Stimulated activated effector memory CD8-positive, alpha-beta T cell treated with anti-CD3 and anti-CD28 coated beads, Interleukin-12 subunit alpha, Interleukin-12 subunit beta, amount 100 ng/mL, for 72 hours (primary cell): ENCODE data around the gene FAM72C.
"Not testable (repeated sequence)": the region's sequence is repeated elsewhere in the genome, so short reads cannot be mapped to it uniquely, and the experiment has no call there.

ENCODE experiments used
- ATAC-seq: fragments of 150-1000 bp; cut with Tn5 transposase; 2 replicates; pipeline ENCODE4 v1.10.0; 2021
- DNase-seq, 2 donors: peaks; one replicate each; pipeline ENCODE4 v3.0.0; 2021 to 2022; ENCODE audit warnings: low spot score in 2 of 2
- H3K27ac Mint-ChIP-seq: one replicate; pipeline ENCODE4 v1.8.0; 2022; ENCODE audit warnings: mild to moderate bottlenecking, mixed read lengths
- H3K36me3 Mint-ChIP-seq: one replicate; pipeline ENCODE4 v1.8.0; 2022; ENCODE audit warnings: mild to moderate bottlenecking, mixed read lengths
- H3K4me1 Mint-ChIP-seq: one replicate; pipeline ENCODE4 v1.8.0; 2022; ENCODE audit warnings: mixed read lengths
- H3K4me3 Mint-ChIP-seq: one replicate; pipeline ENCODE4 v1.8.0; 2022; ENCODE audit warnings: mild to moderate bottlenecking, mixed read lengths
- H3K9me3 Mint-ChIP-seq: one replicate; pipeline ENCODE4 v1.8.0; 2022; ENCODE audit warnings: mixed read lengths

Gene FAM72C

DNA sequence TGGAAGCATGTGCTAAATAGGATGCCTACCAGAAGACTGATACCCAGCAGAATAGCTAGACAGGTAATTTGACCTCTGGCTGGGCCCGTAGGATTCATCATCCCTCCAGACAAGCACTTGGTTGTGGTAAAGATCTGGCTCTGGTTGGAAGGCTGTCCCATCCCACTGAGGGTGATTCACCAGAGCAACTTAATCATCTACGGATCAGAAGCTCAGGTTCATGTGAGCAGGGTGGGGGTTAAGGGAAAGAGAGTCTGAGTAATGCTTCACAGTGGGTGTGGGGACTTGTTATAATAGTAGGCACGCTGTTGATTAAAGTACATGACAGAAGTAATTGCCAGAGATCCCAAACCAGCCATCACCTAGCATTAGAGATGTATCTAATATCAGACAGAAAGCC is 26.5 kb downstream of the FAM72C start:
- H3K4me3 Mint-ChIP-seq, H3K27ac Mint-ChIP-seq, DNase-seq, H3K36me3 Mint-ChIP-seq, H3K4me1 Mint-ChIP-seq, H3K9me3 Mint-ChIP-seq: not testable (repeated sequence)
- ATAC-seq = peak; percentile 28

DNA sequence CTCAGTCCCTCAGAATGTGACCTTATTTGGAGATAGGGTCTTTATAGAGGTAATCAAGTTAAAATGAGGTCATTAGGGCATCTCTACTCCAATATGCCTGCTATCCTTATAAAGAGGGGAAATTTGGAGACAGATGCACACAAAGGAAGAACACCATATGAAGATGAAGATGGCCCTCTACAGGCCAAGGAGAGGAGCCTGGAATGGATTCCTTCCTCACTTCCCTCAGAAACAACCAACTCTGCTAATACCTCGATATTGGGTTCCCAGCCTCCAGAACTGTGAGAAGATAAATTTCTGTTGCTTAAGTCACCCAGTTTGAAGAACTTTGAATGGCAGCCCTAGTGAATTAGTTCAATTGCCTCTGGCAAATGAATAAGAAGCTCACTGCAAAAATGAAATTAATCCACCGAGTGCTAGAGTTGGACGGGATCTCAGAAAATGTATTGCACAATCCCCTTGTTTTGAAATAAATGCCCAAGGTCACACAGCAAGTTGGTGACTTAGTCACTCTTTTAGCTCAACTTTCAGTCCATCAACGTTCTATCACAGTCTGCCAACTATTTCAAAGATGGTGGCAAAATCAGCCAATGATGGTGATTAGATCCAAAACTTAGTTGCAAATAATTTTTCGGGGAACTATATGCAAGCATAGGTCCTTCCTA is 27.1 kb downstream of the FAM72C start:
- not testable (repeated sequence) for H3K4me3 Mint-ChIP-seq, H3K9me3 Mint-ChIP-seq, ATAC-seq, H3K4me1 Mint-ChIP-seq, DNase-seq, H3K36me3 Mint-ChIP-seq, H3K27ac Mint-ChIP-seq

DNA sequence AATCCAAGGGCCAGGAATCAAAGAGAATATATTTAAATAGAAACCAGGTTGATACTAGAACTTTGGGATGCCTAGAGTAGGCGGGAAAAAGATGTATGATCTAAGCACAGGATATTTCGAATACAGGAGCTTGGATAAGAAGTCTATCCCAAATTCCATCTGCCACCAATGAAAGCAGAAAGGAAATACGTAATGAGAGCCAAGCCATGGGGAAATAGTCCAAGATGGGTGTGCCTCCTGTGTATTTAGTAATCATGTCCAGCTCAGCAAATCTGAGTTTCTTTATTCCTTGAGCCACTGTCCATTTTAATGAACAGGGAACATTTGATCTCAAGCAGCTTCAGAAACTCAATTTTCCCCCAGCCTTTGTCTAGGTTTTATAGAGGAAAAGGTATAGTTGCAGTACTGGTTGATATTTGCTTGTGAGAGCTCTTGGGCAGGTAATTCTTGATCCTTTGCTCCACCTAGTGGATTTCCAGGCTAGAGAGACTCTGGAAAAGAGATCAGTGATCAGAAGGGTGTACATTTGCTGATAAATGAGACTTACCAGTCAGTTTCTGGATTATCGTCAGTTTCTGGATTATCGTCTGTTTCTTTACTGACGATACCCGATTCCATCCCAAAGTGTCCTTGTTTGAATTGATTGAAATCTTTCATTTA is 28.3 kb downstream of the FAM72C start:
- H3K36me3 Mint-ChIP-seq, H3K27ac Mint-ChIP-seq, H3K4me3 Mint-ChIP-seq, H3K4me1 Mint-ChIP-seq, DNase-seq, ATAC-seq, H3K9me3 Mint-ChIP-seq: not testable (repeated sequence)

DNA sequence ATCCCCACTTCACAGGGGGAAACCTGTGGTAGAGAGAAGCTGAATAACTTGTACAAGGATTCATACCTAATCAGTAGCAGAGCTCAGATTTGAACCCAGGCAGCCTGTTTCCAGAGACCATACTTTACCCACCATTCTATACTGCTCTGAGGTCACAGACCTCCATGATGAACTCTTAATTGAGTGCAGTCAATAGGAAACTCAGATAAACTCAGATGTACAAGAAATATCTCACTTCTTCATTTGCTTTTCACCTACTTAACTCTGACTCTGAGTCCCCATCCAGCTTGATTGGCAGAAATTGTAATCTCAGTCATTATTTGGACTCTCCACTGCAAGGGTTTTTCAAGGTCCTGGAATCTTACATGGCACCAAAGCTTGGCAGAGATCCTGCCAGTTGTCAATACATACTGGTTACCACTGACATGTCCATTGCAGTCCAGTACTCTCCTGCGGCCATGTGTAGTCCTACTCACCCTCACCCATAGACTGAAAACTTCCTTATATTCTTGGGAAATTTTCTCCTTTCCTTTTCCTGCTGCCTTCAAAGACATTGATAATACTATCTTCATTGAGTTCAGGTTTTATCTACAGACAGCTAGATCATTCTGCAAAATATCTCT is 29.4 kb downstream of the FAM72C start:
- H3K27ac Mint-ChIP-seq, H3K9me3 Mint-ChIP-seq, H3K4me1 Mint-ChIP-seq, DNase-seq, ATAC-seq, H3K4me3 Mint-ChIP-seq, H3K36me3 Mint-ChIP-seq: not testable (repeated sequence)

- H3K4me3 Mint-ChIP-seq, H3K36me3 Mint-ChIP-seq, H3K4me1 Mint-ChIP-seq, H3K27ac Mint-ChIP-seq, DNase-seq, H3K9me3 Mint-ChIP-seq, ATAC-seq: not testable (repeated sequence)
Observed at GRCh38 chr1:143939666-143940065, 32.1 kb downstream of the FAM72C start.

DNA sequence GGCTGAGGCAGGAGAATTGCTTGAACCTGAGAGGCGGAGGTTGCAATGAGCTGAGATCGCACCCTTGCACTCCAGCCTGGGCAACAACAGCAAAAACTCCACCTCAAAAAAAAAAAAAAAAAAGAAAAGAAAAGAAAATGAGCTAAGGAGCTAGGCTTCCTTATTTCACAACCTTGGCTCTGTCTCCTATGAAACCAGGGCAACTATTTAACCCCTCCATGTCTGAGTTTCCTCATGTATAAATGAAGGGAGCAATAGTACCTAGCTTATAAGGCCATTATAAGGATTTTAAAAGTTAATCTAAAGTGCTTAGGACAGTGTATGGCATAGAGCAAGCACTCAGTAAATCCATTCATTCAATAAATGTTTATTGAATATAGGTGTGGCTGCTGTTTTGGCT is 32.9 kb downstream of the FAM72C start:
- not testable (repeated sequence) for H3K27ac Mint-ChIP-seq

GRCh38 chr1:143936457-143937115 is 35.2 kb downstream of the FAM72C start:
- not testable (repeated sequence) for H3K9me3 Mint-ChIP-seq, H3K4me3 Mint-ChIP-seq, H3K36me3 Mint-ChIP-seq, H3K27ac Mint-ChIP-seq, H3K4me1 Mint-ChIP-seq, ATAC-seq
- DNase-seq = peak in 1 of 2 donors; percentile 7

More for the DNA sequence above, 32.9 kb downstream of the FAM72C start:
- H3K36me3 Mint-ChIP-seq, ATAC-seq, H3K4me3 Mint-ChIP-seq, H3K4me1 Mint-ChIP-seq, DNase-seq, H3K9me3 Mint-ChIP-seq: not testable (repeated sequence)

GRCh38 chr1:143919127-143919526 is 52.7 kb downstream of the FAM72C start:
- H3K4me3 Mint-ChIP-seq, H3K4me1 Mint-ChIP-seq, ATAC-seq, DNase-seq, H3K9me3 Mint-ChIP-seq, H3K36me3 Mint-ChIP-seq, H3K27ac Mint-ChIP-seq: not testable (repeated sequence)

- DNase-seq, H3K36me3 Mint-ChIP-seq, H3K4me3 Mint-ChIP-seq, H3K9me3 Mint-ChIP-seq, ATAC-seq, H3K27ac Mint-ChIP-seq, H3K4me1 Mint-ChIP-seq: not testable (repeated sequence)
Observed at GRCh38 chr1:143918552-143918951, 53.2 kb downstream of the FAM72C start.

- H3K36me3 Mint-ChIP-seq, H3K9me3 Mint-ChIP-seq, DNase-seq, H3K4me3 Mint-ChIP-seq, ATAC-seq, H3K4me1 Mint-ChIP-seq, H3K27ac Mint-ChIP-seq: not testable (repeated sequence)
Observed at GRCh38 chr1:143913705-143914104, 58.1 kb downstream of the FAM72C start.
